Trophoblast cell (in vitro differentiated cells and primary cell): ENCODE results near the gene PTPRE.
A peak's percentile ranks its signal among the peaks of the same experiment; 100 is the strongest.

ENCODE experiments used
- DNase-seq, 2 donors: peaks; one replicate each; pipeline ENCODE4 v3.0.0-alpha.2; 2016
- H2AFZ ChIP-seq: 2 replicates; pipeline ENCODE4 v1.6.1; 2013; ENCODE audit warnings: low read length, moderate library complexity, mild to moderate bottlenecking; ENCODE audit not compliant: insufficient read depth, poor library complexity
- H2AK5ac ChIP-seq: 2 replicates; pipeline ENCODE4 v1.6.1; 2013; ENCODE audit warnings: mild to moderate bottlenecking, low read length
- H2BK120ac ChIP-seq: 2 replicates; pipeline ENCODE4 v1.6.1; 2013; ENCODE audit warnings: low read length, mild to moderate bottlenecking, moderate library complexity; ENCODE audit not compliant: insufficient read depth, poor library complexity
- H2BK12ac ChIP-seq: 2 replicates; pipeline ENCODE4 v1.6.1; 2013; ENCODE audit warnings: mild to moderate bottlenecking, low read length, moderate library complexity
- H2BK5ac ChIP-seq: 2 replicates; pipeline ENCODE4 v1.6.1; 2013; ENCODE audit warnings: low read length, low read depth, moderate library complexity, mild to moderate bottlenecking; ENCODE audit not compliant: poor library complexity
- H3K14ac ChIP-seq: 2 replicates; pipeline ENCODE4 v1.6.1; 2013; ENCODE audit warnings: mild to moderate bottlenecking, low read length
- H3K18ac ChIP-seq: 2 replicates; pipeline ENCODE4 v1.6.1; 2013; ENCODE audit warnings: mild to moderate bottlenecking, low read length
- H3K23ac ChIP-seq: 2 replicates; pipeline ENCODE4 v1.6.1; 2013; ENCODE audit warnings: low read length
- H3K27ac ChIP-seq: 2 replicates; pipeline ENCODE4 v1.5.1; 2013; ENCODE audit warnings: low read depth, mild to moderate bottlenecking, inconsistent platforms, low read length, moderate library complexity
- H3K27me3 ChIP-seq: 2 replicates; pipeline ENCODE4 v1.6.1; 2013; ENCODE audit warnings: inconsistent platforms, mild to moderate bottlenecking, low read length, moderate library complexity; ENCODE audit not compliant: insufficient read depth
- H3K36me3 ChIP-seq, 2 experiments: 1 replicate in 1 of 2; 2 replicates in 1 of 2; pipeline ENCODE4 v1.6.1; 2013; ENCODE audit warnings: low read length in 2 of 2, mild to moderate bottlenecking in 2 of 2, moderate library complexity in 1 of 2; ENCODE audit not compliant: insufficient read depth in 2 of 2, control insufficient read depth in 1 of 2
- H3K4ac ChIP-seq: 2 replicates; pipeline ENCODE4 v1.6.1; 2013; ENCODE audit warnings: low read depth, mild to moderate bottlenecking, low read length, moderate library complexity
- H3K4me1 ChIP-seq, 2 experiments: 1 replicate in 1 of 2; 2 replicates in 1 of 2; pipeline ENCODE4 v1.6.1; 2013; ENCODE audit warnings: low read length in 2 of 2, mild to moderate bottlenecking in 2 of 2, moderate library complexity in 1 of 2; ENCODE audit not compliant: insufficient read depth in 2 of 2, control insufficient read depth in 1 of 2
- H3K4me2 ChIP-seq: 2 replicates; pipeline ENCODE4 v1.6.1; 2013; ENCODE audit warnings: inconsistent platforms, mild to moderate bottlenecking, low read length, moderate library complexity
- H3K4me3 ChIP-seq: 2 replicates; pipeline ENCODE4 v1.5.1; 2013; ENCODE audit warnings: mild to moderate bottlenecking, low read depth, low read length, inconsistent platforms
- H3K79me1 ChIP-seq: one replicate; pipeline ENCODE4 v1.6.1; 2013; ENCODE audit warnings: low read length
- H3K79me2 ChIP-seq: 2 replicates; pipeline ENCODE4 v1.6.1; 2013; ENCODE audit warnings: low read length, mild to moderate bottlenecking; ENCODE audit not compliant: control insufficient read depth, insufficient read depth, poor library complexity
- H3K9ac ChIP-seq: 2 replicates; pipeline ENCODE4 v1.6.1; 2013; ENCODE audit warnings: mild to moderate bottlenecking, low read length
- H3K9me3 ChIP-seq: 2 replicates; pipeline ENCODE4 v1.6.1; 2013; ENCODE audit warnings: low read depth, mild to moderate bottlenecking, control low read depth, inconsistent platforms, low read length; ENCODE audit not compliant: insufficient read depth
- H4K12ac ChIP-seq: 2 replicates; pipeline ENCODE4 v1.6.1; 2013; ENCODE audit warnings: low read depth, mild to moderate bottlenecking, low read length, moderate library complexity
- H4K8ac ChIP-seq: 2 replicates; pipeline ENCODE4 v1.6.1; 2013; ENCODE audit warnings: low read depth, mild to moderate bottlenecking, low read length, moderate library complexity
- H4K91ac ChIP-seq: one replicate; pipeline ENCODE4 v1.6.1; 2013; ENCODE audit warnings: low read depth, mild to moderate bottlenecking, low read length, moderate library complexity
- WGBS: extraction: QIAGEN DNeasy Blood & Tissue Kit; methylation state at CpG from one replicate; pipeline ENCODE4 v1.1.7; 2013; ENCODE audit warnings: missing lambda C conversion rate; ENCODE audit not compliant: insufficient read length, insufficient coverage; ENCODE audit errors: extremely low coverage; 5-methylcytosine and 5-hydroxymethylcytosine counted together

The PTPRE gene

GRCh38 chr10:127905001-127905847 is 1.7 kb upstream of the PTPRE start:
- DNase-seq: no peak
- Histone ChIP-seq H3K23ac (no peak overlapping the region), H3K9me3 (peaks cover 3% of the 10 kb centered on the region), H2BK5ac (no peak overlapping the region), H2BK12ac (no peak overlapping the region), H3K4me2 (no peak overlapping the region), H3K9ac (no peak overlapping the region), H2AFZ (no peak overlapping the region), H2BK120ac (no peak overlapping the region), H3K18ac (no peak overlapping the region), H3K4me1 (peaks cover 15 to 25% of the 10 kb centered on the region in 2 experiments), H3K14ac (no peak overlapping the region), H4K8ac (no peak overlapping the region), H3K36me3 (no peaks in the 10 kb centered on the region), H3K79me2 (peaks cover 4% of the 10 kb centered on the region), H4K12ac (no peak overlapping the region), H3K79me1 (peaks cover 18% of the 10 kb centered on the region), H3K27me3 (no peaks in the 10 kb centered on the region), H4K91ac (no peak overlapping the region), H2AK5ac (no peak overlapping the region), H3K4ac (no peak overlapping the region), H3K27ac (no peak overlapping the region), H3K4me3 (no peak overlapping the region)
- no CpG with 5 or more reads among the region's 14 CpGs for WGBS

GRCh38 chr10:127905848-127906261 is 1.0 kb upstream of the PTPRE start:
- no peak overlapping the region for H3K14ac ChIP-seq
- H3K23ac ChIP-seq: no peak overlapping the region
- no peak overlapping the region for H4K12ac ChIP-seq
- H3K4me3 ChIP-seq: no peak overlapping the region
- peaks cover 4% of the 10 kb centered on the region for H3K79me2 ChIP-seq
- no peak overlapping the region for H2BK5ac ChIP-seq
- H3K79me1 ChIP-seq: peaks cover 18% of the 10 kb centered on the region
- DNase-seq: no peak
- H3K27ac ChIP-seq: no peak overlapping the region
- no CpG with 5 or more reads among the region's 10 CpGs for WGBS
- no peaks in the 10 kb centered on the region for H3K27me3 ChIP-seq
- no peak overlapping the region for H2AK5ac ChIP-seq
- H3K9ac ChIP-seq: no peak overlapping the region
- no peak overlapping the region for H2AFZ ChIP-seq
- no peak overlapping the region for H3K4ac ChIP-seq
- H2BK12ac ChIP-seq: no peak overlapping the region
- H4K8ac ChIP-seq: no peak overlapping the region
- no peaks in the 10 kb centered on the region for H3K36me3 ChIP-seq
- peaks cover 3% of the 10 kb centered on the region for H3K9me3 ChIP-seq
- H3K4me2 ChIP-seq: no peak overlapping the region
- H3K18ac ChIP-seq: no peak overlapping the region
- peaks cover 15 to 26% of the 10 kb centered on the region in 2 experiments for H3K4me1 ChIP-seq
- no peak overlapping the region for H2BK120ac ChIP-seq
- no peak overlapping the region for H4K91ac ChIP-seq

- H3K79me1 ChIP-seq: peaks cover 18% of the 10 kb centered on the region
- H2AFZ ChIP-seq: peak overlapping the region; percentile 42
- H3K79me2 ChIP-seq: peaks cover 4% of the 10 kb centered on the region
- peaks cover 3% of the 10 kb centered on the region for H3K9me3 ChIP-seq
- no peak overlapping the region for H3K27ac ChIP-seq
- peak overlapping the region; percentile 87 for H2AK5ac ChIP-seq
- peak overlapping the region; percentile 84 for H3K18ac ChIP-seq
- H3K9ac ChIP-seq: peak overlapping the region; percentile 48
- peaks cover 15 to 26% of the 10 kb centered on the region in 2 experiments for H3K4me1 ChIP-seq
- peak overlapping the region; percentile 71 for H3K14ac ChIP-seq
- peak overlapping the region; percentile 83 for H3K4me2 ChIP-seq
- peak overlapping the region; percentile 78 for H3K4me3 ChIP-seq
- DNase-seq: no peak
- H4K12ac ChIP-seq: no peak overlapping the region
- peak overlapping the region; percentile 85 for H4K91ac ChIP-seq
- peak overlapping the region; percentile 1 for H2BK12ac ChIP-seq
- peak overlapping the region; percentile 41 for H2BK5ac ChIP-seq
- no CpG with 5 or more reads among the region's 65 CpGs for WGBS
- H3K27me3 ChIP-seq: no peaks in the 10 kb centered on the region
- no peak overlapping the region for H3K23ac ChIP-seq
- H2BK120ac ChIP-seq: peak overlapping the region; percentile 75
- H3K4ac ChIP-seq: peak overlapping the region; percentile 37
- H3K36me3 ChIP-seq: no peaks in the 10 kb centered on the region
- peak overlapping the region; percentile 57 for H4K8ac ChIP-seq
Measured at GRCh38 chr10:127907411-127908105, 655 bp downstream of the PTPRE start.

- Histone ChIP-seq H2AK5ac (no peak overlapping the region), H2BK5ac (no peak overlapping the region), H2BK12ac (no peak overlapping the region), H3K27me3 (no peaks in the 10 kb centered on the region), H3K4me2 (peak overlapping the region; percentile 83), H3K18ac (no peak overlapping the region), H4K8ac (no peak overlapping the region), H3K9ac (no peak overlapping the region), H4K12ac (no peak overlapping the region), H3K79me1 (peaks cover 18% of the 10 kb centered on the region), H2AFZ (no peak overlapping the region), H3K4me1 (peaks cover 15 to 26% of the 10 kb centered on the region in 2 experiments), H4K91ac (peak overlapping the region; percentile 85), H3K4me3 (no peak overlapping the region), H3K4ac (no peak overlapping the region), H3K14ac (no peak overlapping the region), H3K27ac (peak overlapping the region; percentile 22), H3K79me2 (peaks cover 4% of the 10 kb centered on the region), H3K9me3 (peaks cover 3% of the 10 kb centered on the region), H3K36me3 (no peaks in the 10 kb centered on the region), H3K23ac (no peak overlapping the region), H2BK120ac (no peak overlapping the region)
- peak; percentile 89 to 93 for DNase-seq
- WGBS: no CpG with 5 or more reads among the region's 13 CpGs
Measured at GRCh38 chr10:127908106-127908958, 1.4 kb downstream of the PTPRE start.
